Panc1 (cell line): ENCODE measurements around the gene PPARG.

Experiments
- POLR2AphosphoS5 ChIP-seq: IDR thresholded peaks from 2 replicates; pipeline ENCODE4 v1.6.1; 2012; ENCODE audit warnings: mild to moderate bottlenecking, low read depth, low read length, moderate library complexity
- SIN3A ChIP-seq: IDR thresholded peaks from 2 replicates; pipeline ENCODE4 v1.6.1; 2012; ENCODE audit warnings: low read depth, mild to moderate bottlenecking, low read length, moderate library complexity, borderline replicate concordance; ENCODE audit not compliant: insufficient read depth
- TCF7L2 ChIP-seq: IDR thresholded peaks from 2 replicates; pipeline ENCODE4 v1.6.1; 2011; ENCODE audit warnings: mild to moderate bottlenecking, low read depth, low read length, inconsistent platforms
- TF ChIP-seq, protein P1 (sequence below): fragments of 450-650 bp; IDR thresholded peaks from 2 replicates; pipeline ENCODE4 v1.5.1; 2017; ENCODE audit warnings: mild to moderate bottlenecking
- TF ChIP-seq, protein P2 (sequence below), 2 experiments: IDR thresholded peaks; 2 replicates each; pipeline ENCODE4 v1.6.1; 2011 to 2012; ENCODE audit warnings: low read depth in 2 of 2, control low read depth in 1 of 2, low read length in 1 of 2, mild to moderate bottlenecking in 1 of 2, moderate library complexity in 1 of 2; ENCODE audit not compliant: insufficient read depth in 1 of 2

DNA sequence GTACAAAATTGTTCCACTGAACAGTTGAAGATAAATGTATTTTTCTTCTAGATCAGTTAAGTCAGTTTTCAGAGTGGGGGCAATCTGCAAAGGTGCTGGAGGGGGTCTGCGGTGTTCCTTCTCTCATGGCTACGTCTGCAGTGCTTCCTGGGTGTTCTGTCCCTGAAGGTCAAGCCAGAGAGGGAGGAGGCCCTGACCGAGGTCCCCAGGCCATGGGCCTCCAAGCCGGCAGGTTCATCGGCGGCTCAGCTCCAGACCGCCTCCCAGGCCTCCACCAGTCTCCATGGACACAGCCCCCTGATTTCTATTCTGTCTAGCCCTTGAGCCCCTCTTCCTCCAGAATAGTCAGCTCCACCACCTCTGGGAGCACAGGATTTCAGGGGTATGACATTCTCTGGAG, 166.9 kb downstream of the PPARG start:
- TF ChIP-seq, protein P1, sequence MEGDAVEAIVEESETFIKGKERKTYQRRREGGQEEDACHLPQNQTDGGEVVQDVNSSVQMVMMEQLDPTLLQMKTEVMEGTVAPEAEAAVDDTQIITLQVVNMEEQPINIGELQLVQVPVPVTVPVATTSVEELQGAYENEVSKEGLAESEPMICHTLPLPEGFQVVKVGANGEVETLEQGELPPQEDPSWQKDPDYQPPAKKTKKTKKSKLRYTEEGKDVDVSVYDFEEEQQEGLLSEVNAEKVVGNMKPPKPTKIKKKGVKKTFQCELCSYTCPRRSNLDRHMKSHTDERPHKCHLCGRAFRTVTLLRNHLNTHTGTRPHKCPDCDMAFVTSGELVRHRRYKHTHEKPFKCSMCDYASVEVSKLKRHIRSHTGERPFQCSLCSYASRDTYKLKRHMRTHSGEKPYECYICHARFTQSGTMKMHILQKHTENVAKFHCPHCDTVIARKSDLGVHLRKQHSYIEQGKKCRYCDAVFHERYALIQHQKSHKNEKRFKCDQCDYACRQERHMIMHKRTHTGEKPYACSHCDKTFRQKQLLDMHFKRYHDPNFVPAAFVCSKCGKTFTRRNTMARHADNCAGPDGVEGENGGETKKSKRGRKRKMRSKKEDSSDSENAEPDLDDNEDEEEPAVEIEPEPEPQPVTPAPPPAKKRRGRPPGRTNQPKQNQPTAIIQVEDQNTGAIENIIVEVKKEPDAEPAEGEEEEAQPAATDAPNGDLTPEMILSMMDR = no peak
- TF ChIP-seq POLR2AphosphoS5 (no peak), TCF7L2 (no peak), SIN3A (no peak)
- TF ChIP-seq, protein P2, sequence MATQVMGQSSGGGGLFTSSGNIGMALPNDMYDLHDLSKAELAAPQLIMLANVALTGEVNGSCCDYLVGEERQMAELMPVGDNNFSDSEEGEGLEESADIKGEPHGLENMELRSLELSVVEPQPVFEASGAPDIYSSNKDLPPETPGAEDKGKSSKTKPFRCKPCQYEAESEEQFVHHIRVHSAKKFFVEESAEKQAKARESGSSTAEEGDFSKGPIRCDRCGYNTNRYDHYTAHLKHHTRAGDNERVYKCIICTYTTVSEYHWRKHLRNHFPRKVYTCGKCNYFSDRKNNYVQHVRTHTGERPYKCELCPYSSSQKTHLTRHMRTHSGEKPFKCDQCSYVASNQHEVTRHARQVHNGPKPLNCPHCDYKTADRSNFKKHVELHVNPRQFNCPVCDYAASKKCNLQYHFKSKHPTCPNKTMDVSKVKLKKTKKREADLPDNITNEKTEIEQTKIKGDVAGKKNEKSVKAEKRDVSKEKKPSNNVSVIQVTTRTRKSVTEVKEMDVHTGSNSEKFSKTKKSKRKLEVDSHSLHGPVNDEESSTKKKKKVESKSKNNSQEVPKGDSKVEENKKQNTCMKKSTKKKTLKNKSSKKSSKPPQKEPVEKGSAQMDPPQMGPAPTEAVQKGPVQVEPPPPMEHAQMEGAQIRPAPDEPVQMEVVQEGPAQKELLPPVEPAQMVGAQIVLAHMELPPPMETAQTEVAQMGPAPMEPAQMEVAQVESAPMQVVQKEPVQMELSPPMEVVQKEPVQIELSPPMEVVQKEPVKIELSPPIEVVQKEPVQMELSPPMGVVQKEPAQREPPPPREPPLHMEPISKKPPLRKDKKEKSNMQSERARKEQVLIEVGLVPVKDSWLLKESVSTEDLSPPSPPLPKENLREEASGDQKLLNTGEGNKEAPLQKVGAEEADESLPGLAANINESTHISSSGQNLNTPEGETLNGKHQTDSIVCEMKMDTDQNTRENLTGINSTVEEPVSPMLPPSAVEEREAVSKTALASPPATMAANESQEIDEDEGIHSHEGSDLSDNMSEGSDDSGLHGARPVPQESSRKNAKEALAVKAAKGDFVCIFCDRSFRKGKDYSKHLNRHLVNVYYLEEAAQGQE (IDR thresholded peaks at IDR 0.05; ENCODE audit: insufficient read depth in 1 of 2, low read depth in 2 of 2, low read length in 1 of 2) = no peak
